Osteoblast (primary cell): ENCODE data around the gene DNAH17. TPM values are rescaled to one million over a fixed set of nuclear protein-coding genes. Genes with fewer than 3 reads are reported as not detected.

Experiments used
- DNase-seq: peaks from one replicate; pipeline ENCODE4 v3.0.0; 2011; ENCODE audit warnings: low spot score, mixed read lengths; ENCODE audit not compliant: insufficient read length; ENCODE audit errors: missing footprints
- H2AFZ ChIP-seq: 2 replicates; pipeline ENCODE4 v1.6.0; 2011; ENCODE audit warnings: mild to moderate bottlenecking, low read length
- H3K27ac ChIP-seq: 2 replicates; pipeline ENCODE4 v1.5.1; 2011; ENCODE audit warnings: mild to moderate bottlenecking, low read depth, low read length, moderate library complexity
- H3K27me3 ChIP-seq: 2 replicates; pipeline ENCODE4 v1.6.0; 2012; ENCODE audit warnings: mild to moderate bottlenecking, control low read depth, inconsistent platforms, low read length, moderate library complexity; ENCODE audit not compliant: insufficient read depth
- H3K36me3 ChIP-seq: 2 replicates; pipeline ENCODE4 v1.5.1; 2011; ENCODE audit warnings: mild to moderate bottlenecking, low read length, control low read depth, moderate library complexity; ENCODE audit not compliant: insufficient read depth
- H3K4me1 ChIP-seq: 2 replicates; pipeline ENCODE4 v1.5.1; 2011; ENCODE audit warnings: mild to moderate bottlenecking, low read length, control low read depth, moderate library complexity; ENCODE audit not compliant: insufficient read depth
- H3K4me2 ChIP-seq: 2 replicates; pipeline ENCODE4 v1.6.0; 2011; ENCODE audit warnings: mild to moderate bottlenecking, low read length; ENCODE audit not compliant: insufficient read depth
- H3K4me3 ChIP-seq: fragments of 200-600 bp; sonication (generic); 3 replicates; pipeline ENCODE4 v1.5.1; 2012; ENCODE audit warnings: mild to moderate bottlenecking, low read length, inconsistent platforms; ENCODE audit not compliant: insufficient read depth
- H3K79me2 ChIP-seq: 2 replicates; pipeline ENCODE4 v1.6.0; 2012; ENCODE audit warnings: mild to moderate bottlenecking, low read length, control low read depth, inconsistent platforms; ENCODE audit not compliant: insufficient read depth
- H3K9me3 ChIP-seq: 2 replicates; pipeline ENCODE4 v1.5.1; 2011; ENCODE audit warnings: low read depth, low read length, control low read depth
- H4K20me1 ChIP-seq: 2 replicates; pipeline ENCODE4 v1.6.0; 2012; ENCODE audit warnings: mild to moderate bottlenecking, low read length, control low read depth; ENCODE audit not compliant: insufficient read depth
- total RNA-seq: library from RNA; depleted of rRNA; stranded (reverse); fragments of >200 nt; gene quantifications from 2 replicates; pipeline ENCODE4 v1.2.3, GENCODE V29; 2012
- TF ChIP-seq, protein P1 (sequence below): IDR thresholded peaks from 2 replicates; pipeline ENCODE4 v1.5.1; 2011; ENCODE audit warnings: mild to moderate bottlenecking, low read depth, low read length, moderate library complexity; ENCODE audit errors: extremely low read depth

Gene DNAH17
- total RNA-seq, 1 donor: under 0.01 TPM

DNA sequence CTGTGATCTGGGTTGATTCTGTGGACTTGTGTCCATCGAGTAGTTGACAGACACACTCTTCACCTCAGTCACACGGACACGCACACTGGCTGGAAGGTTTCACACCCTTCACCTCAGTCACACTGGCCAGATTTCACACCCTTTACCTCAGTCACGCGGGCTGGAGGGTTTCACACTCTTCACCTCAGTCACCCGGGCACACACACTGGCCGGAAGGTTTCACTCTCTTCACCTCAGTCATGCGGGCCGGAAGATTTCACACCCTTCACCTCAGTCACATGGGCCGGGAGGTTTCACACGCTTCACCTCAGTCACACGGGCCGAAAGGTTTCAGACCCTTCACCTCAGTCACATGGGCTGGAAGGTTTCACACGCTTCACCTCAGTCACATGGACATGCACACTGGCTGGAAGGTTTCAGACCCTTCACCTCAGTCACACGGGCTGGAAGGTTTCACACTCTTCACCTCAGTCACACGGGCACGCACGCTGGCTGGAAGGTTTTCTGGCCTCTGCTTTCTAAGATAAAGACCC, 102.5 kb downstream of the DNAH17 start:
- peaks cover 16% of the 10 kb centered on the region for H3K27me3 ChIP-seq
- DNase-seq: no peak
- H3K9me3 ChIP-seq: no peaks in the 10 kb centered on the region
- no peak overlapping the region for H2AFZ ChIP-seq
- H4K20me1 ChIP-seq: no peaks in the 10 kb centered on the region
- H3K36me3 ChIP-seq: no peaks in the 10 kb centered on the region
- H3K27ac ChIP-seq: no peak overlapping the region
- no peak overlapping the region for H3K4me3 ChIP-seq
- no peak overlapping the region for H3K4me2 ChIP-seq
- H3K79me2 ChIP-seq: no peaks in the 10 kb centered on the region
- H3K4me1 ChIP-seq: no peaks in the 10 kb centered on the region
- TF ChIP-seq, protein P1, sequence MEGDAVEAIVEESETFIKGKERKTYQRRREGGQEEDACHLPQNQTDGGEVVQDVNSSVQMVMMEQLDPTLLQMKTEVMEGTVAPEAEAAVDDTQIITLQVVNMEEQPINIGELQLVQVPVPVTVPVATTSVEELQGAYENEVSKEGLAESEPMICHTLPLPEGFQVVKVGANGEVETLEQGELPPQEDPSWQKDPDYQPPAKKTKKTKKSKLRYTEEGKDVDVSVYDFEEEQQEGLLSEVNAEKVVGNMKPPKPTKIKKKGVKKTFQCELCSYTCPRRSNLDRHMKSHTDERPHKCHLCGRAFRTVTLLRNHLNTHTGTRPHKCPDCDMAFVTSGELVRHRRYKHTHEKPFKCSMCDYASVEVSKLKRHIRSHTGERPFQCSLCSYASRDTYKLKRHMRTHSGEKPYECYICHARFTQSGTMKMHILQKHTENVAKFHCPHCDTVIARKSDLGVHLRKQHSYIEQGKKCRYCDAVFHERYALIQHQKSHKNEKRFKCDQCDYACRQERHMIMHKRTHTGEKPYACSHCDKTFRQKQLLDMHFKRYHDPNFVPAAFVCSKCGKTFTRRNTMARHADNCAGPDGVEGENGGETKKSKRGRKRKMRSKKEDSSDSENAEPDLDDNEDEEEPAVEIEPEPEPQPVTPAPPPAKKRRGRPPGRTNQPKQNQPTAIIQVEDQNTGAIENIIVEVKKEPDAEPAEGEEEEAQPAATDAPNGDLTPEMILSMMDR: no peak

DNA sequence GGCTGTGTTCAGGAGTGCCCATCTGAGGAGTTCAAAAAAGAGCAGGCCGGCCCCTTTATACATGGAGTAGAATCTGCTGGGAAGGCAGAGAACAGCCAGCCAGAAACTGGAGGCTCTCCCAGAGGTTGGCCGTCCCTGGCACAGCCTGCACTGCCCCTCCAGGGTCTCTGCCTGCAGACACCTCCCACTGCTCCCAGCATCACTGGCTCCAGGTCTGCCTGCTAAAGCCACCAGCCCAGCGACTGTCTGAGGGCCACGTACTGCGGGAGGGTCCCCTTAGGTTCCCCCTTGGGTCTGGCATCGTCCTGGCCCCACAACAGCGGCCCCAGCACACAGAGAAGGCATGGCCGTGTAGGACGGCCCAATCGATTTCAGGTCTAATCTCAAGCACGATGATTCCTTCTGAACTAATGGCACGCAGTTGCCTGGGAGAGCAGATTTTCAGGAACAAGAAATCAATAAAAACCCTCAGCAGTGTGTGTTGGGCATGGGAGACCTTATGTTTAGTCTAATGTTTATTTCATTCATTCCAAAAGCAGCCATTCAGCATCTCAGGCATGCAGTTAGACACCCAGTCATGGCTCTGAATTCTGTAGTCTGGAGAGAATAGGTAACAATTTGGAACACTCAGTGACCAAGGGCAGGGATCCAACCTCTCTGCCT, 103.1 kb downstream of the DNAH17 start:
- TF ChIP-seq, protein P1: no peak
- H3K4me3 ChIP-seq: no peak overlapping the region
- no peaks in the 10 kb centered on the region for H3K4me1 ChIP-seq
- H3K27me3 ChIP-seq: peaks cover 16% of the 10 kb centered on the region
- H3K9me3 ChIP-seq: no peaks in the 10 kb centered on the region
- H3K27ac ChIP-seq: no peak overlapping the region
- H4K20me1 ChIP-seq: no peaks in the 10 kb centered on the region
- no peak for DNase-seq
- no peaks in the 10 kb centered on the region for H3K36me3 ChIP-seq
- no peaks in the 10 kb centered on the region for H3K79me2 ChIP-seq
- no peak overlapping the region for H3K4me2 ChIP-seq
- no peak overlapping the region for H2AFZ ChIP-seq

DNA sequence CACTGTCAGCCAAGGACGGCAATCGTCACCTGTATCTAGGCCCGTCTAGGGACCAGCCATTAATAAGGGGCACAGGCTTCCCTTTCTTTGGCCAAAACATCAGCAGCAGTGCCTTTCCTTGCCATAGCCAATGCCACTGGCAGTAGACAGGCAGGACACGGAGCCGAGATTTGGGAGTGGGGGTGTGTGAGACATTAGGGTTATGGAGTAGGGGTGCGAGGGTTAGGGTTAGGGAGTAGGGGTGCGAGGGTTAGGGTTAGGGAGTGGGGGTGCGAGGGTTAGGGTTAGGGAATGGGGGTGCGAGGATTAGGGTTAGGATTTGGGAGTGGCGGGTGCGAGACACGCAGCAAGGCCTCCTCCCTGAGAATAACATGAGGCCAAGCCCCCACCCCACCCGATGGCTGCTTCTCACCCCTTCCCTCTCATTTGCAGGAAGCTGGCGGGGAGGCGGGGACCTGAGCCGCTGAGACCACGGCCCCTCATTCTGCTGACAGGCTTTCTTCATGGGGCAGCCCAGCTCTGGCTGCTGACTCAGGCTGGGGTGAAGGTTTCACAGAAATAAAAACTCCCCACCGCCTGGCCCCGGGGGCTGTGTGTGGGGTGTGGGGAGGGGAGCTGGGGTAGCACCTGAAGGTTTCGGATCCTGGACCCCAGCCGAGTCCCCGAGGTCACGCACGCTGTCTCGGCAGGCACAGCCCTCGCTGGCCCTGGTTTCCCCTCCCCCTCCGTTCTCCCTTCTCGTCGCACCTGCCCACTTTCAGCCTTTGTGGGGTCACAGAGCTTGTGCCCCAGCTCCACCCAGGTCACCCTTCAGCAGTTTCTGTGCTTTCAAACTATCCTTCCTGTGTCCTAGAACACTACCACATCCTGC, 104.9 kb downstream of the DNAH17 start:
- H3K79me2 ChIP-seq: no peaks in the 10 kb centered on the region
- no peaks in the 10 kb centered on the region for H3K9me3 ChIP-seq
- H3K4me3 ChIP-seq: no peak overlapping the region
- DNase-seq: peak; percentile 76
- H3K27ac ChIP-seq: no peak overlapping the region
- no peaks in the 10 kb centered on the region for H3K4me1 ChIP-seq
- TF ChIP-seq, protein P1: no peak
- no peak overlapping the region for H3K4me2 ChIP-seq
- H3K27me3 ChIP-seq: peaks cover 16% of the 10 kb centered on the region
- H3K36me3 ChIP-seq: no peaks in the 10 kb centered on the region
- no peak overlapping the region for H2AFZ ChIP-seq
- no peaks in the 10 kb centered on the region for H4K20me1 ChIP-seq

DNA sequence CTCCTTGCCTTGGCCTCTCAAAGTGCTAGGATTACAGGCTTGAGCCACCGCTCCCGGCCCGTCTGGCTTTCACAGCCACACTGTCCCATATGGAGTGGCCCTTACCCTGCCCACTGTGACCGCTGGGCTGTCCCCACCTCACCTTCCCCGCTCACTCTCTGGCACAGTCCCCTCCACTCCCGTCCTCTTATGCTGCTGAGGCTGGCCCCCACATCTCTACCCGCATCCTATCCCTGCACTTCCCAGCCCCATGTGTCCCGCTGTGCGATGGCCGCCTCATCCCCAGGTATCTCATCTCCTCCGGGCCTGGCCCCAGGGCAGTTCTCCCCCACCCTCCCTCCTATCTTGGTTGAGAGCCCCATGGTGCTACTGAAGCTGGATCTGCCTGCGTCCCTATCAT, 105.6 kb downstream of the DNAH17 start:
- H3K79me2 ChIP-seq: no peaks in the 10 kb centered on the region
- no peak overlapping the region for H2AFZ ChIP-seq
- no peaks in the 10 kb centered on the region for H3K4me1 ChIP-seq
- no peaks in the 10 kb centered on the region for H3K36me3 ChIP-seq
- no peak overlapping the region for H3K4me3 ChIP-seq
- peaks cover 16% of the 10 kb centered on the region for H3K27me3 ChIP-seq
- H3K27ac ChIP-seq: no peak overlapping the region
- no peak overlapping the region for H3K4me2 ChIP-seq
- H4K20me1 ChIP-seq: no peaks in the 10 kb centered on the region
- TF ChIP-seq, protein P1: no peak
- no peaks in the 10 kb centered on the region for H3K9me3 ChIP-seq
- peak; percentile 75 for DNase-seq
